SH-SY5Y (cell line): ENCODE data around the gene IYD.

Experiments
- GATA2 ChIP-seq: IDR thresholded peaks from 2 replicates; pipeline ENCODE4 v1.6.1; 2011; ENCODE audit warnings: mild to moderate bottlenecking, low read depth, low read length
- GATA3 ChIP-seq: IDR thresholded peaks from 2 replicates; pipeline ENCODE4 v1.6.1; 2011; ENCODE audit warnings: low read depth, mild to moderate bottlenecking, low read length, moderate library complexity

- TF ChIP-seq GATA2 (no peak), GATA3 (no peak)
Measured at GRCh38 chr6:150347845-150348244, 21.0 kb upstream of the IYD start.
